Measurements from ENCODE around the gene MYH3.

MYH3 gene

DNA sequence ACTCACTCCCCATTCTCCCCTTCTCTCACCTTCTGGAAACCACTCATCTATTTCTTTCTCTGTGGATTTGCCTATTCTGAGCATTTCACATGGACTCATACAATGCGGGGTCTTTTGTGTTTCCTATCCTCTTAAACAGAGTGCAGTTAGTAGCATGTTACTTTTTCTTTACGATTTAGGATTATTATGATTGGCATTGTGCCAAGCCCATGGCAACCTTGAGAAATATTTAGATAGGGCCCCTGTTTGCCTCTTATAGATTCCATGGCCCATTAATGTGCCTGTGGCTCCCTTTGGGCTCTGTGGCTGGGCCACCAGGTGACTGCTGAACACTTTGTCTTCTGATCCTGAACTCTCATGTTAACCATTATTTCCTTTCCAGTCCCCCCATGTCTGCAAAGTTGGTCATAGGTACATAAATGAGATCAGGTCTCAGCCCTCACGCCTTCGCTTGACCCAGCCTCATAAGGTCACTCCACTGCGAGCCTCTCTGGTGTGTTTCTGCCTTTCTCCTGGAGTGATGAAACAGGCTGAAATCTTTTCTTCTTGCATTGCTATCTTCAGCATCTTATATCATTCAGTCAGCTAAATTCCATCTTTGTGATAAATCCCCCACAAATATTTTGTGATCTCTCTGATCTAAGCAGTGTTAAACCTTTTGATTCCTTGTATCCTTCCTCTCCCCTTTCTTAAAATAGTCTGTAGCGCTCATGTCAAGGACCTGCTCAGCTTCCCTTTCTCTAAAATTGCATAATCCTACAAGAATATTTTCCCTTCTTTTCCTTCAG, 44.0 kb downstream of the MYH3 start:
- DNase-seq = no peak

DNA sequence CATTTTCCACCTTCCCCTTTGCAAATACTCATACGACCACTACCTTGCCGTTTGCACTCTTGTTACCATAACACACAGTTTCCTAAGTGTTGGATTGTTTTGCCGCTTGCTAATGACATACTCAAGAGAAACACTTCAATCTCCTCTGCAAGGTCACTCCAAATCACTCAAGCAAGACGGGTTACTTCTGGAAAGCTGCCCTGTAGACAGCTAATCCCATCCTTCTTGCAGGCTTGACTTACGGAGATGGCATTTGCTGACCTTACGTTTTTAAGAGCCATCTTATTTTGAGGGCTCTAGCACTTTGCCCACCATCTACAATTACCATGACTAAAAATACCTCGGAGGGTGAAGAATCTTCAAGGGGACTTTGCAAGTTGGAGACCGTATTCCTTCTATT, 46.2 kb downstream of the MYH3 start:
- DNase-seq = no peak

DNA sequence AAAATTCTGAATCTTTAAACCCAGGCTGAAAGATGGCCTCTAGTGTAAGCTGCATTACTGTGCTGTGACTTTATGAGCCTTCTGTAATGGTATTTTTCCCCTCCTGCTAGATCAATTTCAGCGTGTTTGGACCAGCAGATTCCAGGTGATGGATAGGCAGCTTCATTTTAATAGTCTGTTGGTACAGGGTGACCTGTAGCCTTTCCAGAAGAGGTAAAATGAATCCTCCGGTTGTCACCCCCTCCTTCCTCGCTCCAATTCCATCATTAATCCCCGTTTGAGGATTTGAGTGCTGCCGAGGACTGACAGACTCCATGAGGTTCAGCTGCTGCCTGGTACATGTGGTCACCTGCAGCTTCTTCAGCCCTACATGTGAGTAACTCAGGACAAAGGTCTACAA, 48.9 kb downstream of the MYH3 start:
- no peak for DNase-seq

DNA sequence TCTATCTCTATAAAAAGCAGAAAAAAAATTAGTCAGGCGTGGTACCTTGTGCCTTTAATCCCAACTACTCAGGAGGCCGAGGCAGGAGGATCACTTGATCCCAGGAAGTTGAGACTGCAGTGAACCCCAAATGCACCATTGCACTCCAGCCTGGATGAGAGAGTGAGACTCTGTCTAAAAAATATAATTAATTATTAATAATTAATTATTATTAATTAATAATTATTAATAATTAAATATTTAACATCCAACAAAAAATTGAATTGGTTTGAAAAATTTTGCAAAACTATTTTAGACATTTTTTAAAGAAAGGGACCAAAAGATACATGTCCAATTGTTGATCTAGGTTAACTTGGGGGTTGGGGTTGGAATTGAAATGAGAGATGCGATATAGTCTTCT, 51.0 kb downstream of the MYH3 start:
- no peak for DNase-seq

DNA sequence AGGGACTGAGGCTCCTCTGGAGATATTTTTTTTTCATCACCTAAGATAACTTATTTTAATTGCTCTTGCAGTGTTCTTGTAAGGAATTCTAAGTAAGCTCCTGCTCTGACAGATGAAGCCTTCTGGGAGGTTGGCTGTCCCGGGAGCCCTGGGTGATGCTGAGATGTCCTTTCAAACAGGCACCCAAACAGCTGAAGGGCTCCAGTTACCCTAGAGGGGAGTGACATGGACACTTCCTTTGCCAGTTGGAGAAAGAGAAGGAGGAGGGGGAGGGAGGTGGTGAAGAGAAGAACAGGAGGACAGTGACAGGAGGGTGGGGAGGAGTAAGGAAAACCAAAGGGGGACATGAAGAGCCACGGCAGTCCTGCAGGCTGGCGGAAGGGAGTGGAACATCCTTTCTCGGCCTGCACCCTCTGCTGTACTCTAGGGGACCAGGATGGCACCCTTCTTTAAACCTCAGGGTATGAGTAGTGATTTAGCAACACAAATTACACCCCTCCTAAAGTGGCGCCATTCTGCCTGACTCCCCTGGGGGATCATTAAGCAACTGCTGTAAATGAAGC, 51.8 kb downstream of the MYH3 start:
- DNase-seq = no peak

DNA sequence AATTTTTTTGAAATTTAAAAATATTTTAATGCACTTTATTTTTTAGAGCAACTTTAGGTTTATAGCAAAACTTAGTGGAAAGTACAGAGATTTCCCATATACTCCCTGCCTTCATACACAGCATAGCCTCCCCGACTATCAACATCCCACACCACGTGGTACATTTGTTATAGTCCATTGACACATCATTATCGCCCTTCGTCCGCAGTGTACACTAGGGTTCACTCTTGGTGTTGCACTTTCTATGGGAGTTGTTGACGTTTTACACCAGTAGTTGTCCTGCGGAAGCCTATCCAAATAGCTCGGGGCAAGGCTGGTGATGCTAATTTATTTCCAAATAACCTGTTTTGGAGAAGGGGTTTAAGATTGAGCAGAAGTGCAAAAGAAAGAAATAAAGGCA, 52.6 kb downstream of the MYH3 start:
- no peak for DNase-seq

DNA sequence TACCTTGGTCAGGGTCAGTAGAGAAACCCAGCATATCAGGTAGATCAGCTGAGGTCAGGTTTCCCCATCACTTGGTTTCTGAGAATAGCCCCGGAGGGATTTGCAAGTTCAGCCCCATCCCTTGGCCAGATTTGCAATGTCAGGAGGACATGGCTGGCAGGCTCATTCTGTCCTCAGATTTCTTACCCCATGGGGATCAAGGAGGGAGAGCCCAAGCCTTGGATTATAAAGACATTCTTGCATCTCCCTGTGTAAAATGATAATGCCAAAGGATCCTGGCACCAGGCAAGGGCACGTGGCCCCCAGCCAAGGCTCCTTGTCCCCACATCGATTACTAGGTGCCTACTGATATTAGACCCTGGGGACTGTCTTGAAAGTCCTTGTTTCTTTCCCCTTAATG, 53.2 kb downstream of the MYH3 start:
- DNase-seq = no peak

DNA sequence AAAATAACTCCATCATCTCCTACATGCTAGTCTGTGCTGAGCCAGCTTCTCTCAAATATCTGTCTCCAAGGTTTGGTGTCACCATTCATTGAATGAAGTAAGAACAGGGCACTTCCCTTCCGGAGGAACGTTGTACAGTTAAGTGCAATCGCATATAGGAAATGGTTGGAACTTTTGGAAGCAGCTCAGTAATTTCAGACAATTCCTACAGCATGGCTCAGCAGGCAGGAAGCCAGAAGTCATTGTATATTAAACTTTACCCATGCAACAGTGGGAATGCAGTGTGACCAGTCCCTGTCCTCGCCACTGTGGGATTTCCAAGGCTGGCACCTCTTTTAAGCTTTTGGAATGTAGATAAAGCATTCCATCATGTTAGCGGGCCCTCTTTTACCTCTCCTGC, 56.5 kb downstream of the MYH3 start:
- DNase-seq = no peak

DNA sequence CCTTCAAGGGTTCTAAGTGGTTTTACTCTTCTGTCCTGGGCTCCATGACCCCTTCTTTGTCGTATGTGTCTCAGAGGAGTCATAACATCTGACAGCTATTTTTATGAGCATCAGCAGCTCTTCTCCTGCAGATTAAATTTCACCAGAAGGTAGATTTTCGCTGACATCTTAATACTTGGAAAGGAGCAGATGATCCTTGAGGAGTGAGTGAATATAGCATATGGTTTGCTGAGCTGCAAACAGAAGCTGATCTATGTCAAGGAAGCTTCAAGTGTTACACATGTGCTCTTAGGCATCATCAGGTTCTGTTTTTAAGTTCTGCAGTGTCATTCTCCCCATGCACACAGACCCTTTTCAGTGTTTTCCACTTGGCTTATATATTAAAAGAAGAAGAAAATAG, 58.5 kb downstream of the MYH3 start:
- DNase-seq = no peak

DNA sequence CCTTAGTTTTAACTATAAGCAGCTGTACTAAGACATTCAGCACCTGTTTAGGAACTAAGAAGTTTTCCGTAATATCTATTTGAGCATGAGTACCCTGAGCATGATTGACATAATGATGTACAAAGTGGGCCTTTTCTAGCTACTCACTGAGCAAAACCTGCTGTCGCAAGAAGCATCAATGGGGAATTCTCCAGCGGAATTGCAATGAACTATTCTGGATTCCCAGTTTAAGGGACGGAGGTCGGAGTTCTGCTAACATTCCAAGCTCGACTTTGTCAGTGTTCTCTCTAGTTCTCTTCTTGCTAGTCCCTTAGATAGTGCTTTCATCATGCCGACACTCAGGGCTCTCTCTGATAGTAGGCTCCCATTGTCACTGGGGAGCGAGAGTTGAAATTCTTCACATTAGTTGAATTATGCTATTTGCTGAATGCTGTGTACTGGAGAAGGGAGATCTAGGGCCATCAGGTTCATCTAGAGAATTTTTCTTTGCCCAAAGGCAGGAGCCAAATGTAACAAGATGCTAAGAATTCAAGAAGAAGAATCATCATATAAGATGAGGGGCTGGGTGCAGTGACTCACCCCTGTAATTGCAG, 67.5 kb downstream of the MYH3 start:
- no peak for DNase-seq

DNA sequence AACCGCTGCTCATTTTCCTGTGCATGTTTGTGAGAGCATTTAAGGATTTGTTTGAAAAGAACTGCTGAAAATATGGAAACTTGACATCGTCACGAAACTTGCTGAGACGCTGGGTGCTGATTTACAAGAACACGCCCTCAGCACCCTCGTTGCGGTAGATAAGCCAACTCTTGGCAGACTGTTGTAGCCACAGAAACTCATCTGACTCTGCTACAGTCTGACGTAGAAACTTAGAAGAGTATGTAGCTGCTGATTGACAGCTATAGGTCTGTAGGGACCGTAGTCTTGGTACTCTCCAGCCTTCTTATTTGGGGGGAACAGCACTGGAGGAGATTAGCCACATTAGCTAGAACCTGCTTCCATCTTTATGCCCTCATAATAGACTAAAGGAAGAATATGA, 71.6 kb downstream of the MYH3 start:
- DNase-seq = peak; percentile 39

DNA sequence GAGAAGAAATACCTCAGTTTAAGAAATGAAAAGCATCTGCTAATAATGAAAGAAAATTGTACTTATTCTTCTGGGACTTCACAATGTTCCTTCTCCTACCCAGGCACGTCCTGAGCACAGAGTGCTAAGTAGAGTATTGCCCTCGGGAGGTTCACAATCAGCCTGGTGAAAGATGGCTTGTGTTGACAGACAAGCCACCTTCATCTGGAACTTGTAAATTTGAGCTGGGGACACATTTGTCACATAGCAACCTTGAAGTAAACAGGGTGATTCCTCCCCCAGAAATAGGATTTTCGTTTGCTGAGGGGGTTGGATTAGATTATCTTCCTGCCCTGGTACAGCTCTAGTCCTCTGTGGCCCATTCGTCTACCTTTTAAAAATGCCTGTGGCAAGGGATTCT, 73.3 kb downstream of the MYH3 start:
- DNase-seq = no peak

DNA sequence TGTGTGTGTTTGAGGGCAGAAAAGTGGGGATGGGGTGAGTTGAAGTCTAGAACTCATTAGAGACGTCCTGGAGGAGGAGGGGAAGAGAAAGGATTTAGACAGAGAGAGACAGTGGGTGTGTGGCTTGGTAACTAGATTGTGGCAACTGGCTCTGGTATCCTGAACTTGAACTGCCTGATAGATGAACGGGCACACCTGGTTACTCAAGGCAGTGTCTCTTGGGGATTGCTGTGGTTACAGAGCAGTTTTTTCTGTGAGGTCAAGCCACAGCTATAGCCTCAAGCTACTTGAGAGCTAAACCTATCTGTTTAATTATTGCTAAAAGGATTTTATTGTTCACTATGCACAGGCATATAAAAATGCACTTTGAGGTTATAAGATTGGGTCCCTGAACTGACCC, 77.8 kb downstream of the MYH3 start:
- DNase-seq = no peak

Measured in OCI-M1 (cell line).